SK-MEL-5 (cell line): ENCODE results near the gene C10orf90. TPM values are rescaled to one million over a fixed set of nuclear protein-coding genes. Genes with fewer than 3 reads are reported as not detected.

Experiments
- DNase-seq: peaks from one replicate; pipeline ENCODE4 v3.0.0-alpha.2; 2016; ENCODE audit warnings: low read depth, low spot score
- in situ Hi-C: cut with HindIII; loops from 2 replicates; pipeline ENCODE4 v1.10.0; 2016; ENCODE audit warnings: low sequenced_read_pairs, high pct_unique_total_duplicates, low pct_unique_long_range_greater_than_20kb
- total RNA-seq: library from RNA; depleted of rRNA; stranded (reverse); fragments of >200 nt; shearing (Covaris generic); gene quantifications from 2 replicates; pipeline ENCODE4 v1.2.3, GENCODE V29; 2014

C10orf90 gene
- total RNA-seq, 1 experiment from 2014 or later, result 78.1 TPM

DNA sequence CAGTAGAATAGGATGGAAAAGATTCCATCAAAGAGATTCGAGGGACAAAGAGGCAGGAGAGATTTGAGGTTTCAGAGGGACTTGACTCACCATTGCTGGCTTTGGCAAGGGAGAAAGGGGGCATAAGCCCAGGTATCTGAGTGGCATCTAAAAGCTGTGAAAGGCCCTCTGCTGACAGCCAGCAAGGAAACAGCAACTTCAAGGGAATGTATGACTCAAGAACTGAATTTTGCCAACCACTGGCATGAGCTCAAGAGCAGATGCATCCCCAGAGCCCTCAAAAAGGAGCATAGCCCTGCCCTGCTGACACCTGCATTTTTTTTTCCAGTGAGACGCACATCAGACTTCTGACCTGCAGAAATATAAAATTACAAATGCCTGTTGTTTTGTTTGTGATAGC is 262.7 kb downstream of the C10orf90 start:
- DNase-seq, result no peak
- in situ Hi-C loops, result no loop called here

DNA sequence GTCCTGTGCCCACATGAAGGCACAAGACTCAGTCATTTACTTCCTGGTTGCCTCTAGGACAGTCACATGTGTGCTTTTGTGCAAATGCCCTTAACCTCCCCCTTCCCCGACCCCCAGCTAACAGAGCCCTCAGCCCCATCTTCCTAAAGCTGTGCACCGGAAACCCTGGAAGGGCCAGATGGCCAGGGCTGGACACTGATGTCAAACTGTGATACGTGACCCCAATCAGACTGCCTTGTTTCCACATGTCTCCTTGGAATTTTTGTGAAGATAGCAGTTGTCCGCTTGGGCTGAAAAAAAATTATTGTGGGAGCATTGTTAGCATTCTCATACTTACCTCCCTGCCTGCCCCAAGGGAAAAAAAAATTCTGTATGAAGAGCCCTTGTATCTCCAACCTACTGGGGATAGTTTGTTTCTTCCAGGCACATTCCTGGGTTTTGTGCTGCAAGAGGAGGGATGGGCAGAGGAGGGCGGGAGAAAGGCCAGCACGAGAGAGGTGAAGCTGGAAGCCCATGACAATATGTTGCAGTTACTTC is 265.2 kb downstream of the C10orf90 start:
- in situ Hi-C loops, result no loop called here
- no peak for DNase-seq

DNA sequence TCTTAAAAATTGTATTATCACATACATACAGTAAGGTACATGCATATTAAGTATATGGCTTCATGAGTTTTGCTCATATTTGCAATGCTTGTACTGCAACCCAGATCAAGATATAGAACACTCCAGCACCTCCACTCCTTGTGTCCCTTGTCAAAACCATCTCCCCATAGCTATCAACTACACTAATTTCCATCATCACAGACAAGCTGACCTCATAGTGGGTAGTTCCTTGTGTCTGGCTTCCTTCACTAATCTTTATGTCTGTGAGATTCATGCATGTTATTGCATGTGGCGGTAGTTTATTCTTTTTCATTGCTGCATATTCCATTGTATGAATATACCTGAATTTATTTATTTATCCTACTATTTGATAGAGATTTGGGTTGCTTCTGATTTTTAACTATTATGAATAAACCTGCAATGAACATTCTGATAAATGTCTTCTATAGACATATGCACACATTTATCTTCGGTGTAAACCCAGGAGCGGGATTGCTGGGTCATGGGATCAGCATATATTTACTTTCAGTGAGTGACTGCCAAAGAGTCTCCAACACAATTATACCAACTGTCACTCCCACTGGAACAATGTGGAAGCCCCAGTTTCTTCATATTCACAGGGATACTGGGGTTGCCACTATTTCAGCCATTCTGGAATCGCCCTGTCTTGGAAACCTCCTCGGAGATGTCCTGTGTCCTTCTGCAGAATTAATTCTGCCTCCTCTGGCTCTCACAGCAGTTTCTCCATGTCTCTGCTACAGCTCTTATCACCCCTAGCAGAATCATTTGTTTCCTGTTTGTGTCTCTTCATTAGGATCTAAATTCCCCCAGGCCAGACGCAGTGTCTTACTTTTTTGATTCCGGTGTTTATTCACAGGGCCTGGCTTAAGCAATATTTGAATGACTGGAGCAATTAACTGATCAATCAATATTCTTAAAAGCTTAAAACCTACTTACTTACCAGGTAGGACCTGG is 267.5 kb downstream of the C10orf90 start:
- in situ Hi-C loops, result no loop called here
- DNase-seq, result no peak

DNA sequence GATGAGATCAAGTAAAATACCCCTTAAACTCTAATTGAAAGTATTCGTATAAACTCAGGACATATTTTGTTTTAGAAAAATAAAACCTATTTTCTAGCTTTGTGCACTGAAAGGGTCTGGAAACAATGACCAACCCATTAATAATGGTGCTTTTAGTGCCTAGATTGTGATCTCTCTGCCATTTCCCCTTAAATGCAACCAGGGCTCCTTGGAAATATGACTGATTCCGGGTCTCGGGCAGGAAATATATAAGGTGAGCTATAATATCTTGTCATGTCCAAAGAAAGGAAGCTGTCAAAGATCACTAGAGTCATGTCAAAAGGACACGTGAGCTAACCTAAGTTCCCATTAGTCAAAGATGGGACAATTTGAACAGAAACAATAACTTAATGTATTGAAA is 269.9 kb downstream of the C10orf90 start:
- no peak for DNase-seq
- in situ Hi-C loops, result no loop called here

DNA sequence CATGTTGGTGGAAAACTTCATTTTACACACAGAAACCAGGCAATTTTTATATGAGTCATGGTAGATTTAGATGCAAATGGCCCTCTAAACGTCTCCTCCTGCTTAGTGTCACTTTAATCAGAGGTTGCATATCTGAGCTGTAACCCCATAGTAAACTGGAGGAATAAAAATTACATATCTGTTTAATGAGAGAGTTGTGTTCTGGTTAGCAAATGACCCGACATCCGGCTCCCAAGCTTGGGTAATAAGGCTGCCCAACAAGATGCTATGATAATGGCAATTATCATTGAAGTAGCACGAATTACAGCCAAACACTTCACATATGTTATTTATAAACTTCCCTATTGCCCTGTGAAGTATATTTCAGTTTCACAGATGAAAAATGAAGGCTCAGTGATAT is 271.6 kb downstream of the C10orf90 start:
- DNase-seq, result no peak
- in situ Hi-C loops, result no loop called here

DNA sequence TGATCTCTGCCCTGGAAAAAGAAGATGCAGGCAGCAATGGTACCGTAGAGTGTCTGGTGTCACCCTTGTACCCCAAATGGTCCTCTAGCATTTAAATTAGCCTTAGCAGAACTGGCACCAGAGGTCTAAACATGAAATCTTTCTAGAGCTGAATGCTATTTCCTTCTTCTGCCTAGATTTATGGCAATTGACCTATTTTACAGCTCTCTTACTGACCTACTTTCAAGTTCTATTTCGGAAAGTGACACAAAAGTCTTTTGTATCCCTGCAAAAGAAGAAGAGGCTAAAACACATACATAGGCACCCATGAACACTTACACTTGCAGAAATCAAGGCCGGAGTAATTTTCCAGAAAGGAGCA is 272.1 kb downstream of the C10orf90 start:
- in situ Hi-C loops, result no loop called here
- no peak for DNase-seq

DNA sequence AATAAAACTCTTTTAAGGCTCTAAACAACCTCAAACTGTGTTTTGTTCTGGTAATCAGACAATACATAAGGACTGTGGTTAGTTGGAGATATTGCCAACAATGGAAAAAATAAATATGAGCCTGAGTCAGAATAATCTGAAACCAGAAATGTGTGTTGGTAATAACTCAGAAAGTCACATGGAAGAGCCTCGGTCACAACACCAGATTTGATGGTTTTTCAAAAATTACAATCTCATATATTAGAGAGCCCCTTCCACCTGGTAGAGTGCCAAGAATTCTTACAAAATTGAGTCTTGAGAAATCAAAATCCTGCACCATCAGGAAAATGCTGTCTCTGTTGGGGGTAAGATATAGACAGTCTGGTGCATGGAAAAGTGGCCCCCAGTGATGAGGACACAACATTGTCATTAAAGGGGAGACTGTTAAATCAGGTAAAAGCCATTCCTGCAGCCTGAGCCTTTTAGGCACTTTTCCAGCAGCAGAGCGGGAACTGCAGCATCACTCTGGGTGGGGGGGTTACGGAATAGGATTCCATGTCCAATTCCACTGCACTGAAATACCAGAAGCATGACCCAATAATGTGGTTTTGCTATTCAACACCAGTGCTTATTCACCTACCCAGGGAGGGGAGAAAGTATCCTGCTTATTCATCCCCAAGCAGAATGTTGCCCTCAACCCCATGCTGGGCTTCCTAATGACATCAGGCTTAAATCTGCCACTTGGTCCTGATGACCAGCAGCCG is 272.7 kb downstream of the C10orf90 start:
- in situ Hi-C loops, result no loop called here
- no peak for DNase-seq

DNA sequence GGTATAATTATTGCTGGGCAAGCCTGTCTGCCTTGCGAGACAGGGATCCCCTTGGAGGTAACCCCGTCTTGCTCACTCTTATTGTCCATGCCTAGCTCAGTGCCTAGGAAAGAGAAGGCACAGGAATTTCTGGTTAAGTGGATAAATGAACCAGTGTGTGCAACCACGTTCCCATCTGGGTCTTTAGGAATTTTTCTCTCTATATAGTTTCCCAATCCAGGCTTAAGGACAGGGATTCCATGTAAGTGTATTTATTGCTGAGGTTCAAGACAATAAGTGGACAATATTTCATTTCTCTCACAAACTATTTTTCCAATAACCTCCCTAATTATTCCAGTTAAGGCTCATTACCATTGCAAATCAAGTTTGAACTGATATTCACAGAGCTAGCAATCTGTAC is 273.3 kb downstream of the C10orf90 start:
- no peak for DNase-seq
- in situ Hi-C loops, result no loop called here

DNA sequence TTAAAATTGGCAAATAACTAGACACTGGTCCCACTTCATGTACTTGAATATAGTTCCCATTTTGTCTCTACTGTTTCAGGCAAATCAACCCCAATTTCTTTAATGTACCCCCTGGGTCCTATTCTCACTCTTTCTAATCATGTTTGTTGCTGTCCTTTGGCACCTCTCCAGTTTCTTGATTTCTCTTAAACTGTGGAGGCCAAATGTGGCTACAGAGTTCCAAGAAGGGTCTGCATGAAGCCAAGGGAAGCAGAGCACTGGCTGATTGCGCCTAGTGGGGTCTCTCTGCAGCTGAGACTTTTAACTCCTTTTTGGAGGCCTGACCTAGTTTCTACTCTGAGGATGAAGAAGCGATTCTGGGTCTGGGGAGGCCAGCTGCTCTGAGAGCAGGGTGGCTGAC is 275.5 kb downstream of the C10orf90 start:
- no peak for DNase-seq
- in situ Hi-C loops, result no loop called here

DNA sequence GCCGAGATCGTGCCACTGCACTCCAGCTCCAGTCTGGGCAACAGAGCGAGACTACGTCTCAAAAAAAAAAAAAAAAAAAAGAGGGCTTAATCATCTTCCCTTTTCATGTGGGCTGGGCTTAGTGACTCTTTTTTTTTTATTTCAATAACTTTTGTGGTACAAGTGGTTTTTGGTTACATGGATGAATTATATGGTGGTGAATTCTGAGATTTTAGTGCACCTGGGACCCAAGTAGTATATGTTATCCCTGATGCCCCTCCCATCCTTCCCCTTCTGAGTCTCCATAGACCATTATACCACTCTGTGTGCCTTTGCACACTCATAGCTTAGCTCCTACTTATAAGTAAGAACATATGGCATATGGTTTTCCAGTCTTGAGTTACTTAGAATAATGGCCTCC is 277.4 kb downstream of the C10orf90 start:
- in situ Hi-C loops, result no loop called here

DNA sequence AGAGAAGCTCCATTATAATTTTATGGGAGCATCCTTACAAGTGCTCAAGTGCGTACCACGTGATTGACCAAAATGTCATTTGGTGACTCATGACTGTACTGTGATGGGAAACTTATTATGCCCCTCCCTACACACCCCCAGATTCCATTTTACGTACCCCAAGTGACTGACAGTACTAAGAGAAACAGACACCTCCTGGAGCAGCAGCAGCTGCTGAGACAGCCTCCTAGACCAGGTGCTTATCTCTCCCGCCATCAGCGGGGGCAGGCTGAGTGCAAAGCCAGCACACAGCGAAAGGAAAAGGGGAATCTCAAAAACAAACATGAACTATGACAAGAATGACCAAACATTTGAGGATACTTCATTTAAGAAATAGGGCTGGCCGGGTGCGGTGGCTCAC is 278.0 kb downstream of the C10orf90 start:
- DNase-seq, result no peak
- in situ Hi-C loops, result no loop called here

More for the DNA sequence above, 277.4 kb downstream of the C10orf90 start:
- no peak for DNase-seq

DNA sequence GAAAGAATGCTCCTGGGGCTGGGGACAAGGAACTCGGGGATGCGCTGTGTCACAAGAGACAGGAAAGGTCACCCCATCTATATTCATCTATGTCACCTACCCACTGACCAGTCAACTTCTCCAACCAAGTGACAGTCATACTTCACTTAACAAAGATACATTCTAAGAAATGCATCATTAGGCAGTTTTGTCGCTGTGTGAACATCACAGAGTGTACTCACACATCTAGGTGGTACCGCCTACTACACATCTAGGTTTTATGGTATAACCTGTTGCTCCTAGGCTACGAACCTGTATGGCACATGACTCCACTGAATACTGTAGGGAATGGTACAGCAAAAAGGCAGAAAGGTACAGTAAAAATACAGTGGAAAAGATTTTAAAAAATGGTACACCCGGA is 278.4 kb downstream of the C10orf90 start:
- DNase-seq, result no peak
- in situ Hi-C loops, result no loop called here

DNA sequence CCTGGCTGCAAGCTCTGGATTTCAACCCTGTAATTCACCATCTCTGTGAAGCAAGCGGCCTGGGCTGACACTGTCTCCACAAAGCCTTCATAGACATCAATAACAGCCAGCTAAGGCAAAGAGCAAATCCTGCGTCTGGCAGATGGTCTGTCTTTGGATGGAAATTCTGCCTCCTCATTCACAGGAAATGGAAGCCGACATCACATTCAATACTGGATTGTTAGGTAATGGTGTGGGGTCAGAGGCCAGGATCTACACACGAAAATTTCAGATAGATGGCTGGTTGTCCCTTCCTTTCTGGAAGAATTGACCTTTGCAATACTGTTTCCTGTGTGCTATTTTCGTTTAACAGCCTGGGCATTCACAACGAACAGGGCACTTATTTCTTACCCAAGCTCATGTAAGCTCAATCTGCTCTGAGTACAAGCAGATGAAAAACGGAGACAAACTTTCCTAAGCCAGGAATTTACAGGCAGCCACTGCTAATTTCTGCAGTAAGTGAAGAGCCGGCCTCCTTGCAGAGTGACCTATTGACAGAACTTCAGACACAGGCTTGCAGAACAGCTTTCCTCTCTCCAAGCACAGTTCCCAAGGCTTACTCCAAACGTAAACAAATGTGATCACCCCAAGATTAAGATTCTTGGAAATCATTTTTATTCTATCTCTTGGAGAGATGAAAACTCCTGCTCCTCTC is 279.2 kb downstream of the C10orf90 start:
- peak; percentile 62 for DNase-seq
- in situ Hi-C loops, result no loop called here

DNA sequence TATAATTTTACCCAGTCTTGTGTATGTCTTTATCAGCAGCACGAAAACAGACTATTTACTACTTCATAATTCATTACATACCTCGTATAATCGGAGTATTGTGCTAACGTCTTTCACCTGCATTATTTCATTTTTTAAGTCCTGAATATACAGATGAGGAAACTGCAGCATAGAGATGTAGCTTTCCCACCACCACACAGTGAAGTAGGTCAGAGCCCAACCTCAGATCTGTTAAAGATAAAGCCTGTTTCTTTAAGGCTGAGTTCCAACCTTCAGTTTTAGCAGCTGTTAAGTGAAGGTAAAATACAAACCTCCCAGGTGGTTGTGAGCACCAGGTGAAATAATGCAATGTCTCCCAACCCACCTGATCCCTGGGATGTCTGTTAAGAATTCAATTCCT is 280.2 kb downstream of the C10orf90 start:
- in situ Hi-C loops, result no loop called here
- DNase-seq, result no peak

DNA sequence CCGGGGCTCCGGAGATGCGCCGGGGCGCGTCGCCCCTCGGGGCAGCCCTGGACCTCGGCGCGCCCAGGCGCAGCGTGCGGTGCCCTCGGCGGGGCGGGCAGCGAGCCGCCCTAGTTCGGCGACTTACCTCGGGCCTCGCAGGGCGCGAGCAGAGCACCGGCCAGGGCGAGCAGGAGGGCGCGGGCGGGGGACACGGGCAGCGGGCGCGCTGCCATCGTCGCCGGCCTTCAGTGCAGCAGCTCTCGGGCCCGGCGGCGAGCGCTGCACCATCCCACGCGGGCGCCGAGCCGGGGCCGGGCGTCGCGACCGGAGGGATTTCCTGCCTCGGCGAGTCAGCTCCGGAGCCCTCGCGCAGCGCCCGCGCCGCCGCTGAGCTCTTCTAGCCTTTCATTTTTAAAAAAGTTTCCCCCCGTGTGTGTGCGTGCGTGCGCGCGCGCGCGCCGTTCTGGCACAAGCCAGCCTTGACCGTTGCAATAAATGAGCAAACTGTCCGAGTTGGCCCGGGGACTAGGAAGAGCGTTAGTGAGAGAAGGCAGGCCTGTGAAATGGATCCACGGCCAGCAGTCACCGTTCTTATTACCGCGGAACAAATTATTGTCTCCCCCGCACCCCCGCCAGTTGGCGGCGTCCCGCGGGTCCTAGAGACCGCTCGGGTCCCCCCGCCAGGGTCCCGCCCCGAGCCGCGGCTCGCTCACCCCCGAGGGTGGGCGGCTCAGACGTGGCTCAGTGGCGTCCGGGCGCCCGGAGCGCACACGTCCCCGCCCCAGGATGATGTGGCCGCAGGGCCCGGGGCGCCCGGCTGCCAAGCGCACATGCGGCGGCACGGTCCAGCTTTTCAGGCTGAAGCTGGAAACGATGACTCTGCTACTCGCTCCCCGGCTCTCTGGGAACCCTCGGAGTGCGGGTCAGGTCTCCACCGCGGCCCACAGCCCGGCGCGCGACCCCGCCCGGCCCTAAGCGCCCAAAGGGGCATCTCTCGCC is 282.3 kb downstream of the C10orf90 start, which contains the start of gene ADAM12:
ADAM12 (minus strand) TSS at position 547 of the 981 bp plus-strand sequence; CDS start at position 215, 332 bp downstream.
- DNase-seq, result no peak
- in situ Hi-C loops, result no loop called here

DNA sequence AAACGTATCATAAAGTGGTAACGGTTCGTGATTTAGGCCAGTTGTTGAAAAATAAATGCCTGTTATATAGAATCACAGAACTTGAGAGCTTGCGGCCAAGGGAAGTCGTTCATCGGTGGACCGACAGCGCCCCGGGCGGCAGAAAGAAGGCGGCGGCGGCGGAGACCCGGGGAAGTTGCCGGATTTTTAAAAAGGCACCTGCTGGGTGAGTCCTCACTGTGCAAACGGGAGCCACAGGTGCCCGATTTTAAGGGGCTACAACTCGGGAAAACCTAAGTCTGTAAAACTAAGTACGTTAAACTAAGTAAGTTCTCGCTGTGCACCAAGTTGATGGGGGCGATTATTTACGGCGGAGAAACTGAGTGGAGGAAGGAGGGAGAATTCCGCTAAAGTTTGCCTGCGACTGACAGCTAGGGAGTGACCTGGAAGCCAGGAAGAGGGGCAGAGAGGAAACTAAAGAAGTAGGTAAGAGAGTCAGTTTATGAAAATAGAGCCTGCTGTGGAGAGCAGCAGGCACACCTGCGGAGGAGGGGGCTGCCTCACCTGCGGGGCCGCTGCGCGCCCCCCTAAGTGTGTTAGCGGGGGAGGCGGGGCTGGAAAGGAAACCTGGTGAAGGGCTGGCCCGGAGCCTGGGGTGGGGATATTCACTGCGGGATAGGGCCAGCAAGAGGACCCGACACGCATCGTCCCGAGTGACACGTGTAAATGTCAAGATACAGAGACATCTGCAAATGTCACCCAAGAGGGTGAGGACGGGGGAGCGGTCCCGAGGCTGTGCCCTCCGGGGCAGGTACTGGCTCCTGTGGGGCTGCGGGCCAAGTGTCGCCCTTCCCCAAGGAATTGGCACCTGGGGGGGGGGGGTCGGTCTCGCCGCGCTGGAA is 283.2 kb downstream of the C10orf90 start:
- in situ Hi-C loops, result no loop called here

More for the DNA sequence above, 283.2 kb downstream of the C10orf90 start:
- peak; percentile 32 for DNase-seq
